GM21447 (cell line): Measurements from ENCODE around the gene TMEM258.

ENCODE experiments used
- ATAC-seq: cut with Tn5 transposase; IDR thresholded peaks from one replicate; pipeline ENCODE4 v1.9.1; 2021; ENCODE audit not compliant: unreplicated experiment

TMEM258 gene

DNA sequence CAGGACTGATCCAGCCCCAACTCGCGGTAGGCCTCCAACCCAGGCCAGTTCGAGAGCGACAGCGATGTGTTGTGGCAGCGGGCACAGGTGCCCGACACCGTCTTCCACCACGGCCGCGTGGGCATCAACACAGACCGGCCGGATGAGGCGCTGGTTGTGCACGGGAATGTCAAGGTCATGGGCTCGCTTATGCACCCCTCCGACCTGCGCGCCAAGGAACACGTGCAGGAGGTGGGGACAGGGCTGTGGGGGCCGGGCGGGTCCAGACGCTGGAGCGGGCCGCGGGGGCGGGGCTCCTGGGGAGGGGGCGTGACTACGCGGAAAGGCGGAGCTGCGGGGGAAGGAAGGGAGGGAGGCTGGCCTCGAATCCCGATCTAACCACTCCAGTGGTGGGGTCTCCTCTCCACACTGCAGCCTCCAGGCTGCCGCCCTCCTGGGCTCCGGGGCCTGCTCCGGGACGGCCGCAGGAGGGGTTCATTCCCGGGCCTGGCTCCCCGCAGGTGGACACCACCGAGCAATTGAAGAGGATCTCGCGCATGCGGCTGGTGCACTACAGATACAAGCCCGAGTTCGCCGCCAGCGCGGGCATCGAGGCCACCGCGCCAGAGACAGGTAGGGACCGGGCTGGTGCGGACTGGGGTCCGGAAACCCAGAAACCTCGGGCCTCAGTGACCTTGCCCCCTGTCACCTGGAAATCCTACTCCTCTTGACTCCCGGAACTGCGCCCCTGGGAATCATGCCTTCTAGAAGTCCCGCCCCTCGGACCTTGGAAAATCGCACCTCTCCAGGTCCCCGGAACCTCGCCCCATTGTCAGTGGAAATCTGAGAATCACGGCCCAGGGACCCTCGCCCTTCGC is 14.9 kb downstream of the TMEM258 start:
- ATAC-seq, result no peak

GRCh38 chr11:61776561-61777075 is 15.8 kb downstream of the TMEM258 start:
- ATAC-seq, result no peak

GRCh38 chr11:61775606-61776554 is 16.5 kb downstream of the TMEM258 start:
- no peak for ATAC-seq

DNA sequence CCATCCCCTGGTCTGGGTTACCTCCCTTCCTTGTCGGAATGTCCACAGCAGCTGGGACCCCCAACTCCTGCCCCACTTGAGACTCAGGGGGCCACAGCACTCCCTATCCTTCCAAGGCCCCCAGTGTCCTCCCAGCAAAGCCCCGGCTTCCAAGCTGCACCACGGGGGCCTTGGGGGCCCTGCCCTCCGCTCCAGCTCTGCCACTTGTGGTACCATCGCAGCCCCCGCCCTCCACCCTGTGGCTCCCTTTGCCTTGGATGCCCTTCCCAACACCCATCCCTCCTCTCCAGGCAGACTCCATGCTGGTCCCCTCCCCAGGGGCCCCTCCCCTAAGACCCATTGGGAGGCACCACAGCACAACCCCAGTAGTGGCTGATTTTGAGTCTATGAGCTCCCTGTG is 17.3 kb downstream of the TMEM258 start:
- ATAC-seq, result no peak

DNA sequence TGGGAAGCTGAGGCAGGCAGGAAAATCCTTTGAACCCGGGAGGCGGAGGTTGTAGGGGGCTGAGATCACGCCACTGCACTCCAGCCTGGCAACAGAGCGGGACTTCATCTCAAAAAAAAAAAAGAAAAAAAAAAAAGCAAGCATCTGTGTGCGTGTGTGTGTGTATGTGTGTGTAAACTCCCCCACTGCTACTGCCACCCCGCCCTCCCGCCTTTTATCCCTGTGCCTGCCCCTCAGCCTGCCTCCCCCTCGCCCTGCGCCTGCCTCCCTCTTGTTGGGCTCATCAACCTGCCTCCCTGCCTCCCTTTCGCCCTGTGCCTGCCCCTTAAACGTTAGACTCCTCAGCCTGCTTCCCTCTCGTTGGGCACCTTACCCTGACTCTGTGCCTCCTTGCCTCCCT is 18.0 kb downstream of the TMEM258 start:
- no peak for ATAC-seq

DNA sequence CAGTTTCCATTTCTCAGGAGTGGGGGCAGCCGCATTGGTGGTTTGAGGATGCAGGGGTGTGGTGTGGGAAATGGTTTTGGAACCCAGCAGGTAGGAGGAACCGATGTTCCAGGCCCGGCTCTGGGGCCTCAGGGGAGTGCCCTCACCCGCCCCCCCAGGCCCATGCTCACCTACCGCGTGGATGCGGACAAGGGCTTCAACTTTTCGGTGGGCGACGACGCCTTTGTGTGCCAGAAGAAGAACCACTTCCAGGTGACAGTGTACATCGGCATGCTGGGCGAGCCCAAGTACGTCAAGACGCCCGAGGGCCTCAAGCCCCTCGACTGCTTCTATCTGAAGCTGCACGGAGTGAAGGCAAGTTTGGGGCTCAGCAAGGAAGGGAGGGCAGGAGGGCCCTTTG is 18.6 kb downstream of the TMEM258 start:
- no peak for ATAC-seq

- ATAC-seq, result no peak
These were observed 19.0 kb downstream of the TMEM258 start for GRCh38 chr11:61773356-61773755.

DNA sequence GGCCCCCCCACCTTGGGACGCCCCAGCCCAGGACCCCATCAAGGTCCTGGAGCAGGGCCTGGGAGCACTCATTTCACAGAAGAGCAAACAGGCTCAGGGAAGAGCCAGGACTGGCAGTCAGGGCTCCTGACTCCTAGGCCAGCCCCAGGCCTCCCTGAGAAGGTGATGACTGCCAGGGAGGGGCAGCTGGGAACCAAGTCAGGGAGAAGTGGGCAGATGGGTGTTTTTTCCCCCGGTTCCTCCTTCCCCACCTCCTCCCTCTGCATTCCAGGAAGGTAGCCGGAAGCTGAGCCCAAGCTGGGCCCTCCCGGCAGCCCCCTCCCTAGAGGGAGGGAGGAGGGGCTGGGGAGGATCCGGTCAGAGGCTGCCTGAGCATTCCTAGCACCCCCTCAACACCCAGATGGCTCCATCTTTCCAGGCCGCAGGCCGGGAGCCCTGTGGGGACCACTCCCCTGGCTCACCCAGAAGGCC is 20.4 kb downstream of the TMEM258 start:
- no peak for ATAC-seq

DNA sequence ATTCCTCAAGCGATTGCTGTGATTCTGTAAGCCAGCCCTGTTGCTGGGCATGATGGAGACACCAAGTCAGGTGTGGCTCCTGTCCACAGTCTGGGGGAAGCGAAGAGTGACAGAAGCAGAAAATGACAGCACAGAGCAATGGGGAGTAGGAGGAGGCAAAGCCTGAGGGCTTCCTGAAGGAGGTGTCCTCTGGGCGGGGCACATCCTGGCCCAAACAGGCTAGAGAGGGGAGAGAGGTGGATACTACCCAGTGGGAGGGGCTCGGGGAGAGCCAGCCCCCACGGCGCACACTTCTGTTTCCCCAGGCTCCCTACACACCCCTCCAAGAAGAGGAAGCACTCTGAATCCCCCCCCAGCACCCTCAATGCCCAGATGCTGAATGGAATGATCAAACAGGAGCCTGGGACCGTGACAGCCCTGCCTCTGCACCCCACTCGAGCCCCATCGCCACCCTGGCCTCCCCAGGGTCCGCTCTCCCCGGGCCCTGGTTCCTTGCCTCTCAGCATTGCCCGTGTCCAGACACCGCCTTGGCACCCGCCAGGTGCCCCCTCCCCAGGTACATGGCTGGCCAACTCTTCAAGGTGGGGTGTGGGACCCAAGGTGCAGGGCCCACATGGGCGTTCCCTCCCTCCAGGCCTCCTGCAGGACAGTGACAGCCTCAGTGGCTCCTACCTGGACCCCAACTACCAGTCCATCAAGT is 21.1 kb downstream of the TMEM258 start:
- ATAC-seq, result no peak

DNA sequence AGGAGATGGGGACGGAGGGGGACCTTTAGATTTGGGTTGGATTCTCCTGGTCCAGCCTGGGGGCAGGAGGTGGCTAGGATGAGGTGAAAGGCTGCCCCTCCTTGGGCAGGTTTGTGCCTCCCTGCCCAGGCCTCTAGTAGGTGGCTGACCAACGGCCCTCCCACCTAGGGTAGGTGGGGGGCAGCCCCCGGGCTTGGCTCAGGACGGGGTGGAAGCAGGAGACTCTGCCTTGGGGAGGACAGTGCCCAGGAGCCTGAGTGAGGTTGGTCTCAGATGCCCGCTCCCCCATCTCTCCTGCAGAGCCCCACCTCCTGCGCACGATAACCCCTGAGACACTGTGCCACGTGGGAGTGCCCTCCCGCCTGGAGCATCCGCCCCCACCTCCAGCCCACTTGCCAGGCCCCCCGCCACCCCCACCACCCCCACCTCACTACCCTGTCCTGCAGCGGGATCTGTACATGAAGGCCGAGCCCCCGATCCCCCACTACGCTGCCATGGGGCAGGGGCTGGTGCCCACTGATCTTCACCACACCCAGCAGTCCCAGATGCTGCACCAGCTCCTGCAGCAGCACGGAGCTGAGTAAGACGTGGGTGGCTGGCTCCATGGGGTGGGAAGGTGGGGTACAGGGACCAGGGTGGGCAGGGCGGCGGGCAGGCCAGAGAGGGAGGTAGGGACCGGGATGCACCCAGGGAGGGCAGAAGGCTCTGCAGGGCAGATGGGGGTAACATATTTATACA is 22.3 kb downstream of the TMEM258 start:
- no peak for ATAC-seq

DNA sequence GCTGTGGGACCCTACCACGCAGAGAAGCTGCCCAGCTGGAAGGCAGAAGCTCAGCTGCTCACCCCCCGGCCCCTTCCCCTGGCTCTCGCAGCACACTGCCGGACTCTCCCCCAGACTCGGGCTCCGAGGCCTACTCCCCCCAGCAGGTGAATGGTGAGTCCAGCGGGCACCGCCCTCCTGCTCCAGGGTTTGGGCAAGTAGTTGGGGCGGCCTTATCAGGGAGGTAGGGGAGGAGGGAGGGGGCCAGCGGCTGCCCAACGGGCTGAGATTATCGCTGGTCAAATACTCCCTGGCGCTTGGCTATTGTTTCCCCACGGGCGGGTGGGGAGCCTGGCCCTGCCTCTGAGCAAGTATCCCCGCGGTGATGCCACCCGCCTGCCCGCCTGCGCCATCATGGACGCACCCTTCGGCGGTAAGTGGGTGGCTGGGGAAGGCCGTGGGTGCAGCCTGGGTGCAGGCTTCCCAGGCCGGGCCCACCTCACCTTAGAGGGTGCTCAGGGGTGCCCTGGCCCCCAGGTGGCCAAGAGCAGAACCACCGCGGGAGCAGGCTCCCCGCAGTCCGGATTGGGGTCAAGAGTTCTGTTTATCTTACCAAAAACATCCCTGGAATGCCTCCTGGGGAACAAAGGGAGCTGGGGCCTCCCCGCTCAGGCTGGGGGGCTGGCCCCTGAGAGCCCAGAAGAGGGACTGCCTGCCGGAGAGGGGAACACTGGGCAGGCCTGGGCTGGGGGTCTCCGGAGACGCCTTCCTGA is 23.1 kb downstream of the TMEM258 start:
- ATAC-seq, result no peak

GRCh38 chr11:61768376-61769076 is 23.9 kb downstream of the TMEM258 start:
- ATAC-seq, result no peak

GRCh38 chr11:61766353-61766841 is 26.0 kb downstream of the TMEM258 start:
- no peak for ATAC-seq

DNA sequence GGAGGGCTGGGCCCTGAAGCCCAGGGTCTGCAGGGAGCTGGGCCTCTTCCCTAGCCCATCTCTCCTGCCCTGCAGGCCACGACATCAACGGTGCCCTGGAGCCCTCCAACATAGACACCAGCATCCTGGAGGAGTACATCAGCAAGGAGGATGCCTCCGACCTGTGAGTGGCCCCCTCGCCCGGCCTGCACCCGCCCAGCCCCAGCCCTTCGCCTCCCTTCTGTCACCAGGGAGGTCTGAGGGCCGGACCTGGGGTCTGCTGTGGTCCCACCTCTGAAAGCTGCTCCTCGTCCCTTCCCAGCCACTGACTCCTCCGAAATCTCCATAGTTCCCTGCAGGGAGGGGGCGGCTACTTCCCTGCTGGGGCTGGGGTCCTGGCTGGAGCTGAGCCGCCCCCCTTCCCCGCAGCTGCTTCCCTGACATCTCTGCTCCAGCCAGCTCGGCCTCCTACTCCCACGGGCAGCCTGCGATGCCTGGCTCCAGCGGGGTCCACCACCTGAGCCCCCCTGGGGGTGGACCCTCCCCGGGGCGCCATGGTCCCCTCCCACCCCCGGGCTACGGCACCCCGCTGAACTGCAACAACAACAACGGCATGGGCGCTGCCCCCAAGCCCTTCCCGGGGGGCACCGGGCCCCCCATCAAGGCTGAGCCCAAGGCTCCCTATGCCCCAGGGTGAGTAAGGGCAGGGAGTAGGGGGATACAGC is 26.7 kb downstream of the TMEM258 start:
- ATAC-seq, result no peak

DNA sequence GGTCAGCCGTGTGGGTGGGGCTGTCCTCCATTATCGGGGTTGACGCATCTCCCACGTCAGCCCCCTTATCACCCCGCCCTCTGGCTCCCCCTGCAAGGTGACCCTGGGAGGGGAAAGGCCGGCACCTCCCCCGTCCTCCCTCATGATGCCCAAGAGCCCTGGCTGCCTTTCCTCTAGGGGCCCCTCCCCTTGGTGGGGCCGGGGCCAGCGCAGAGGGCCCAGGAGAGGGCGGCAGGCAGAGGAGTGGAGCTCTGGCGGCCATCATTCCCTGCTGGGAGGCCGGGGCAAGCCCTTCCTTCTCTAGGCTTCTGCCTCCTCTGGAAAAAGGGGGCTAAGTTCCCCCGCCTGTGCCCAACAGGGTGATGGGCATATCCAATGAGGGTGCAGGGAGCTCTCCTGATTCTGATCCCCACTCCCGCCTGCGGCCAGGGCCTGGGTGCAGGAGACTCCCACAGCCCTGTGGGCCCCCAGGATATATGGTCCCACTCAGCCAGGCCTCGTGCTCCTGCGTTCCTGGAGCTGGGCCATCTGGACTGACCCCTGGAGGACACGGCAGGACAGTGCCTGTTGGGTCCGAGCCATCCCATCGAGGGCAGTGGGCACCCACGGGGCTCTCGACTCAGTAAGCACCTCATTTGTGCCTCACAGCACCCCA is 27.7 kb downstream of the TMEM258 start:
- no peak for ATAC-seq

DNA sequence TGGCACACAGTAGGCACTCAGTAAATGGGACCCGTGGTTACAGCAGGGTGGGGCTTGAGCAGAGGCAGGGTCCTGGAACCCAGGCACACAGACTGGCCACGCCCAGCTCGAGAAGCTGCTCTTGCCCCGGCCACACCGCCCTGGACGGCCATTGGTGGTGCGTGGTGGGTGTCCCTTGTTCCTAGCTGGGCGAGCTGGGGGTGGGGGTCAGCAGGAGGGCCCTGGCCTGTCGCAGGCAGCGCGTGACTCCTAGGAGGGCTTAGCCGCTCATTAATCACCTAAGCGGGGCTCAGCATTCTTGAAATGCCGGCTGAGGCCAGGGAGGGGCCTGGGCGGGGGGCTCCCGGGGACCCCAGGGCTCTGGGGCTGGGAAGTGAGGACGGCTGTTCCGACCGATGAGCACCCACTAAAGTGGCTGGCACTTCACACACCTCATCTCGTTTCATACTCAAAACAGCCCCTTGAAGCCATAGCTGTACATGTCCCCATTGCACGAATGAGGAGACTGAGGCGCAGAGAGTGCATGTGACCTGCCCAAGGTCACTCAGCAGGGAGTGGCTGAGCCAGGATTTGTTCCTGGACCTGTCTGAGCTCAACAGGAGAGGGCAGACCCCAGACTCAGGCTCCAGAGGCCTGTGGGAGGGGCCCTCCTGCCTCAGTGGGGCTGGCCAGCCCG is 28.3 kb downstream of the TMEM258 start:
- ATAC-seq, result no peak

DNA sequence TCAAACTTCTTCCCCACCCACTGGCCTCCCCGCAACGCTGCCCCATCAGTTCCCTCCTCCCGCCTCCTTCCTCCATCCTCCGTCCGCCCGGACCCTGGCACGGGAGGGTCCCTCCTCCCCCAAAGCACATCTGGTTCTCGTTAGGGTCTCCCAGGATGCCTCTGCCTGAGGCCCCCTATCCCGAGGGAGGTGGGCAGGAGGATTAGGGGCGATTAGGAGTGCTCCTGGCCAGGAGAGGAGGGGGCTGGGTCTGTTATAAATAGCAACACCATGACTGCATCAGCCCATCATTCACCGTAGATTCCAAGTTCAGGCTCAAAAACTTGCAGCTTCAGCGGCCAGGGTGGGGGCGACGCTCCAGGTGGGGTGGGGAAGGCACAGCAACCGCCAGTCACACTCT is 29.6 kb downstream of the TMEM258 start:
- ATAC-seq, result no peak
